Skeletal muscle tissue (tissue), 4 donors: ENCODE measurements around the gene EPHA5. TPM values are rescaled to one million over a fixed set of nuclear protein-coding genes. Genes with fewer than 3 reads are reported as not detected.

ENCODE experiments used
- H3K27ac ChIP-seq: one replicate; pipeline ENCODE4 v1.7.0; 2013; ENCODE audit warnings: mild to moderate bottlenecking, low read depth, low read length, inconsistent platforms
- H3K27me3 ChIP-seq, 3 donors: one replicate each; pipeline ENCODE4 v1.7.0; 2013; ENCODE audit warnings: low read length in 3 of 3; ENCODE audit not compliant: control insufficient read depth in 3 of 3, insufficient read depth in 3 of 3
- H3K36me3 ChIP-seq, 3 donors: one replicate each; pipeline ENCODE4 v1.7.0; 2013; ENCODE audit warnings: low read length in 3 of 3; ENCODE audit not compliant: control insufficient read depth in 3 of 3, insufficient read depth in 3 of 3
- H3K4me1 ChIP-seq, 3 donors: one replicate each; pipeline ENCODE4 v1.7.0; 2013; ENCODE audit warnings: low read length in 3 of 3, mild to moderate bottlenecking in 3 of 3; ENCODE audit not compliant: control insufficient read depth in 3 of 3, insufficient read depth in 3 of 3
- H3K4me3 ChIP-seq, 3 donors: one replicate each; pipeline ENCODE4 v1.7.0; 2013; ENCODE audit warnings: low read length in 3 of 3
- H3K9ac ChIP-seq, 3 donors: one replicate each; pipeline ENCODE4 v1.7.0; 2013; ENCODE audit warnings: low read length in 3 of 3, mild to moderate bottlenecking in 3 of 3, moderate library complexity in 2 of 3, low read depth in 1 of 3
- H3K9me3 ChIP-seq, 3 donors: one replicate each; pipeline ENCODE4 v1.7.0; 2013; ENCODE audit warnings: low read length in 3 of 3; ENCODE audit not compliant: control insufficient read depth in 3 of 3
- total RNA-seq: library from RNA; depleted of rRNA; stranded (reverse); fragments of >200 nt; gene quantifications from one replicate; pipeline ENCODE4 v1.2.3, GENCODE V29; 2014
- donor health status: Osteomylitis.

Gene EPHA5
- total RNA-seq, 1 donor from 2014 or later: 1.0 TPM

DNA sequence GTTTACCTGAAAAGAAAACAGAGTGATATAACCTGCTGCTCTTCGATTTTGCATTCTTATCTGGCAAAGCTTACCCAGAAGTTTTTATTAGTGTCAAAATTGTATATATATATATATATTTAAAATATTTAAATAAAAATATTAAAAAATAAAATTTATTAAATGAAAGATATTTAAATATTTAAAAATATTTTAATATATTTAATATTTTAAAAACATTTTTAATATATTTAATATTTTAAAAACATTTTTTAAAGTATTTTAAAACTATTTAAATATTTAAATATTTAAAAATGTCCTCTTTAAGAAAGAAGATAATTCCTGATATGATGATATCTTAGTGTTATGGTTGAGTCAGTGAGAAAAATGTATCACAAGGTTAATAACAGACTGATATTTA is 317.2 kb downstream of the EPHA5 start:
- Histone ChIP-seq H3K36me3 (no peaks in the 10 kb centered on the region), H3K4me3 (no peak overlapping the region)

DNA sequence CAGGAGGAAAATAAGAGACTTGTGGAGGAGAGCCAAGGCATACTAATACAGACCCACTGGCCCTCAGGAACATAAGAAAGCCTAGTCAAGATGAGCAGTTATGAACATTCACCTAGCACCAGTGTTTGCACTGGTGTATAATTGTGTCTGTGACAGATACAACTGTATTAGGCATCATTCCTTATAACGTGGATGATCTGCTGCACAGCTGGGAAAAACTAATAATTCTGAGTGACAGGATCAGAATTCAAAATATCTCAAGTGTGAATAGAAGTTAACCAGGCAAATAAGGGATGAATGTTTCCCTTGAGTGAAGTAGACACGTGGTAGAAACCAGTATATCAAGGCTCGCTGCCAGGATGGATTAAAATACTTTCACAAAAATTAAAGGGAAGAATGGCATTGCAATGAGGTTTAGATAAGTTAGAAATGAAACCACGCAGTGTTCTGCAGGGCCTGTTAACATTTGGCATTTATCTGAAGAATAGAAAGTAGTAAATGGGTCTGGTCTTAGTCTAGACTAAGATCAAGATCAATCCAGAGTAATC is 325.9 kb downstream of the EPHA5 start:
- no peaks in the 10 kb centered on the region for H3K9me3 ChIP-seq
- no peak overlapping the region for H3K27ac ChIP-seq
- no peaks in the 10 kb centered on the region for H3K36me3 ChIP-seq
- no peak overlapping the region for H3K4me3 ChIP-seq
- no peak overlapping the region for H3K9ac ChIP-seq
- H3K27me3 ChIP-seq: no peaks in the 10 kb centered on the region
- H3K4me1 ChIP-seq: no peaks in the 10 kb centered on the region

More for the DNA sequence above, 317.2 kb downstream of the EPHA5 start:
- H3K4me1 ChIP-seq: no peaks in the 10 kb centered on the region
- H3K27ac ChIP-seq: no peak overlapping the region
- H3K27me3 ChIP-seq: no peaks in the 10 kb centered on the region
- no peaks in the 10 kb centered on the region for H3K9me3 ChIP-seq
- H3K9ac ChIP-seq: no peak overlapping the region

DNA sequence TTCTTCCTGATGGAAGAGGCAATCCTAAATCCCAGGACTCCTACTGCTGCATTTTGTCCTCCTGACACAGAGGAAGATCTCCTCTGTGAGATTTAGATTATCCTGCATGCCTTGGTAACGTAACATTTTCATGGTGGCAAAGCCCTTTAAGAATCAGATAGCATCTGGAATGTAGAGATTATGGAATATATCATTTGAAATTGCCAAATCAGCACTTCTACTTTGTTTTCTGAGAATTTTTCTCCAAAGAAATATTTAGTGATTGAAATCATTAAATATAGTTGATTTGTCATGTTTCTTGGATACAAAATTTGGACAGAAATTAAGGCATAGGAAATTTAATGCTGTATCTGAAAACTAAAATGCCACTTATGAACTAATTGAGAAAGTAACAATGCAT is 326.9 kb downstream of the EPHA5 start:
- no peaks in the 10 kb centered on the region for H3K36me3 ChIP-seq
- no peak overlapping the region for H3K27ac ChIP-seq
- H3K9me3 ChIP-seq: no peaks in the 10 kb centered on the region
- no peaks in the 10 kb centered on the region for H3K4me1 ChIP-seq
- H3K27me3 ChIP-seq: no peaks in the 10 kb centered on the region
- H3K4me3 ChIP-seq: no peak overlapping the region
- no peak overlapping the region for H3K9ac ChIP-seq

DNA sequence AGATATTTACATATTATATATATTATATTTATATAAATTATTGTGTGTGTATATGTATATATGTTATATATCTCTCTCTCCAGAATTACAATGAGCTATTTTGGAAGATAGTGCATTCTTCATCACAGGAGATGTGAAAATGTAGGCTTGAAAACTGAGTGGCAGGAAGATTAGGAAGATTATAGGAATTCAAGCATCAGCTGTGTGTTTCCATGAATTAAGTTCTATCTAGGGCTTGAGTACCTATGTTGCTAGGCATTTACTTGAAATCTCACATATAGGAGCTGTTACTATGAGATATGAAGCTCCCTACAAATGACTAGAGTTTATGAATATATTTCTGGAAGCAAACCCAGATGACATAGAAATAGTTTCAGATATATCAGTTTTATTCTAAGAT is 328.7 kb downstream of the EPHA5 start:
- H3K9ac ChIP-seq: no peak overlapping the region
- no peak overlapping the region for H3K4me3 ChIP-seq
- H3K9me3 ChIP-seq: no peaks in the 10 kb centered on the region
- H3K27me3 ChIP-seq: no peaks in the 10 kb centered on the region
- no peak overlapping the region for H3K27ac ChIP-seq
- H3K4me1 ChIP-seq: no peaks in the 10 kb centered on the region
- H3K36me3 ChIP-seq: no peaks in the 10 kb centered on the region

DNA sequence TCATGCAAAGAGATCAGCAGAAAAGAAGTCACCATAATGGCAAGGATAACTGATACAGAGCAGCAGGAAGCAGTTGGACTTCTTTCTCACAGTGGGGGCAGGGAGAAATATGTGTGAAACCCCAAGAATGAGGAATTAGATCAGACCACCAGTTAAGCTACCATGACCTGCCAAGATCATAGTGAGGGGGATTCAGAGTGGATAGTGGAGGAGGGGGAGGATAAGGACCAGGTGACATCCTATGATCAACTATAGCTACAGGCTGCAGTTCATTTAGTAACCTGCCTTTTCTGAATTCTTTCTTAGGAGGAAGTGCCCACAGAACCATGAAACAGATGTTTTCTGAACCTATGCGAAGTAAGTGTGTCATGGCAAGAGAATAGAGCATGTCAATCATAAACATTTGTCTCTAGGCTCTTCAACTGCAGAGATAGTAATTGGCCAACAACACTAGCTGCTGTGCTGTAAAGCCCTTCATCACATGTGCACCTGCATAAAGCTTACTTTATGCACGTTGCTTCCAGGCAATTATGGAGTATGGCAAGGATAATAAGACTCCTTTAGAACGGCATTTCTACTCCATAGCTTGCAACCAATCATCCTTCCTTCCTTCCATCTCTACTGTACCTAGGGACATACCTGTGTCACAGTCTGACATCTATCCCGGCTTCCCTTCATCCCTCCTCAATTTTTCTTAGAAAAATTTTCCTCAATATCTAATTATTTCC is 329.7 kb downstream of the EPHA5 start:
- H3K9ac ChIP-seq: no peak overlapping the region
- H3K27me3 ChIP-seq: no peaks in the 10 kb centered on the region
- no peaks in the 10 kb centered on the region for H3K4me1 ChIP-seq
- no peaks in the 10 kb centered on the region for H3K36me3 ChIP-seq
- H3K27ac ChIP-seq: no peak overlapping the region
- no peaks in the 10 kb centered on the region for H3K9me3 ChIP-seq
- no peak overlapping the region for H3K4me3 ChIP-seq

DNA sequence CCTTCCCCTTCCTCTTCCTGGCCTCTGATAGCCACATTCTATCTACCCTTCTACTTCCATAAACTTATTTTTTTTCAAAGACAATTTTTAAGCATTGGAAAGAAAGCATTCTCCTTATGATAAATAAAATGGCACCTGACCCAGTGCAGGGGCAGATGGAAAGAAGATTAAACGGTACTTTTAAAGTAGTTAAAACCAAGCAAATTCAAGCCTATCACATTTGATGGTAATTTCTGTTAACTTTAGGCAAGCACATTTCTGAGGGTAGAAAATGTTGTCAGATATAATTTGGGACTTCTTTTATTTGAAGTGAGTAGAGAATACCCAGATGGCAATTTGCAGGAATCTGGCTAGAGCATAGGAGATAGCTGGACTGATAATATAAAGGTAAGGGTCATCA is 332.9 kb downstream of the EPHA5 start:
- H3K4me3 ChIP-seq: no peak overlapping the region
- H3K27ac ChIP-seq: no peak overlapping the region
- no peaks in the 10 kb centered on the region for H3K4me1 ChIP-seq
- no peak overlapping the region for H3K9ac ChIP-seq
- H3K9me3 ChIP-seq: no peaks in the 10 kb centered on the region
- H3K36me3 ChIP-seq: no peaks in the 10 kb centered on the region
- no peaks in the 10 kb centered on the region for H3K27me3 ChIP-seq

DNA sequence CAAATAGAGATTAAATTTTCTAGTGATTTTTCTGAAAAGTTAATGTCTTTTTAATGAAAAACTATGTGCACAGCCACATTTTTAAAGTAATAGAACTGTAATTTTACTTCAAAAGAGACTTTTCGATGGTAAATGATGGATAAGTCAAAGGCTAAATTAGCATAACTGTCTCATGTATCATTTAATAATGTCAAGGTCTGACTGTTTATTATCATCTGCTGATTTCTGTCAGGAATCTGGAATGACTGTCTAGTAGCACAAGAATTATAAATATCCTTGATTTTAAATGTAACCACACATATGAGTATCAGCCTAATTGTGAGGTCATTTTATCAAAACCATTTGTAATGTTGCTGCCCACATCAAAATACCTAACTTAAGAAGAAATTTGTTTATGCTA is 333.8 kb downstream of the EPHA5 start:
- no peak overlapping the region for H3K27ac ChIP-seq
- H3K4me1 ChIP-seq: no peaks in the 10 kb centered on the region
- no peaks in the 10 kb centered on the region for H3K27me3 ChIP-seq
- no peaks in the 10 kb centered on the region for H3K36me3 ChIP-seq
- H3K4me3 ChIP-seq: no peak overlapping the region
- no peak overlapping the region for H3K9ac ChIP-seq
- no peaks in the 10 kb centered on the region for H3K9me3 ChIP-seq

DNA sequence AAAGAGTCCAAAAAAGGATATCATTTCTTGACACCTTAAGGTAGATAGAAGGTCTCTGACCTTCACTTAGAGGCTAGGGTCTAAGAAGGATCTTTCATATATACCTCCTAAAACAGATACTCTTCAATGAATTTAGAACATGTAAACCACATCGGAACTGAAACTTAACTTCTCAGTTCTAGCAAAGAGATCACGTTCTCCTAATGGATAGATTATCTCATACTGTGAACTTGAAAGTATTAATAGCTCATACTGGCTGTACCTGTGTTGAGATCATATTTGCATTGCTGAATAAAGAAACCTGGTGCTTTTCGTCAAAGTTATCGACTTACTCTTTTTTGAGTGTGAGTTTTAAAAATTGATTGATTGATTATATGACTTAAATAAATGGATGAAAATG is 353.8 kb downstream of the EPHA5 start:
- H3K27me3 ChIP-seq: no peaks in the 10 kb centered on the region
- no peaks in the 10 kb centered on the region for H3K4me1 ChIP-seq
- no peak overlapping the region for H3K9ac ChIP-seq
- H3K9me3 ChIP-seq: no peaks in the 10 kb centered on the region
- no peak overlapping the region for H3K4me3 ChIP-seq
- no peak overlapping the region for H3K27ac ChIP-seq
- H3K36me3 ChIP-seq: no peaks in the 10 kb centered on the region

DNA sequence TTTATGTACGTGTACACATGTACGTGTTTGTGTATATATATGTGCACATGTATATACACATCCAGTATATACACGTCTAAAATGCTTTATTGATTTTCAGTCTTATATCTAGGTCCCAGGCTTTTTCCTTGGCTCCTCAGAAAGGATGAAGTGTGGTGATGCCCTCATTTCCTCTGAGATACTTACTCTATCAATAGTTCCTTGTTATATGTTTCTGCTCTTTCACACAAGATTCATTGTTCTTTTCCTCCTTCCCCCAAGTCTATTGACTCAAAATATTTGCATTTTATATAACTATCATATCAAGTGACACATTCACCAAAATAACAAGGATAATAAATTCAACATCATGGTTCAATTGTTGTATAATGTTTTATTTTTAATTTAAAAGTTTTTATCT is 359.2 kb downstream of the EPHA5 start:
- Histone ChIP-seq H3K27ac (no peak overlapping the region), H3K27me3 (no peaks in the 10 kb centered on the region), H3K36me3 (no peaks in the 10 kb centered on the region), H3K4me1 (no peaks in the 10 kb centered on the region), H3K9ac (no peak overlapping the region), H3K9me3 (no peaks in the 10 kb centered on the region), H3K4me3 (no peak overlapping the region)

DNA sequence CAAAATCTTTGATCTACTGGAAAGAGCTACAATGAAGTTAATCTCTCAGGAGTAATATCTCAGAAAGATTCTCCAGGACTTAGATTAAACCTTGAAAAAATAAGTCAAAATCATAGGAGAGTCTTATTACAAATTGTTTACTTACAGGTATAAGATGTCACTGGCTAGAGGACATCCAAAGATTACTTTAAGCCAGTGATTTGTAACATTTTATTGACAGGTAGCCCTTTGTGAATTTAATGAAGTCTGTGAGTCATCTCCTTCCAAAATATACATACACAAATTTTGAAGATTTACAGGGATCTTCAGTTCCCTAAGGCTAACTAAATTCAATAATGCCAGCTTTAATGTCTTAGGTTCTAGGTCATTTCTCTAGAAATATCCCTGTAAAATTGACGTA is 359.7 kb downstream of the EPHA5 start:
- no peaks in the 10 kb centered on the region for H3K4me1 ChIP-seq
- H3K36me3 ChIP-seq: no peaks in the 10 kb centered on the region
- no peak overlapping the region for H3K4me3 ChIP-seq
- no peak overlapping the region for H3K27ac ChIP-seq
- no peaks in the 10 kb centered on the region for H3K27me3 ChIP-seq
- no peak overlapping the region for H3K9ac ChIP-seq
- peaks cover 0 to 2% (median 0%) of the 10 kb centered on the region in 3 donors for H3K9me3 ChIP-seq
